Stromal cell of bone marrow (primary cell): ENCODE data around the gene TMUB2.

ENCODE experiments used
- DNase-seq: peaks from one replicate; pipeline ENCODE4 v3.0.0-alpha.2; 2012; ENCODE audit warnings: low read depth

Gene TMUB2

GRCh38 chr17:44202756-44203155 lies 16.0 kb downstream of the TMUB2 start:
- no peak for DNase-seq

DNA sequence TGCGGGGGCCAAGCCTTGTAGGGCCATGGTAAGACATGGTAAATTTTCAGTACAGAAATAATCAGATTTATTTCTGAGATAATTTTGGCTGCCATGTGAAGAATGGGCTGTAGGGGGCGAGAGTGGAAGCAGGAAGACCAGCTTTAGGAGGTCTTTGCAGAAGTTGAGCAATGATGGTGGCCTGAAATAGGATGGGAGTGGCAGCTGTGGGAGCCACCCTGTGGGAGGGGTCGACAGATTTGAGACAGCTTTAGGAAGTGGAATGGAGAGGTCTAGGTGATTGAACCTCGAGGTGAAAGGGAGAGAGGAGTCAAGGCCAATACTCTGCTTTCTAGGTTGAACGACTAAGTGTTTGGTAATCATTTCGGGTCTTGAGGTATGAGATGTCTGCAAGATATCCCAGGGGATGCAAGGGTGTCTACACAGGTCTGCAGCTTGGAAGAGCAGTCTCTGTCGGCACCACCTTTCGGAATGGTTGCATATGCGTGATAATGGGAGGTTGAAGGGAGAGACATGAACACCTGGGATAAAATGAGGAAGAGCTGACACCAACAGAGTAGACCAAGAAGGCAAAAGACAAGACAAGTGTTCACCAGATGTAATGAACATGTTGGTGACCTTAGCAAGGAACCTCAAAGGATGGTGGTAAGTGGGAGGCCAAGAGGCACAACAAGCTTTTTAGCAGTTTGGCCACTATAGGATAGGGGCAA lies 17.1 kb downstream of the TMUB2 start:
- no peak for DNase-seq

DNA sequence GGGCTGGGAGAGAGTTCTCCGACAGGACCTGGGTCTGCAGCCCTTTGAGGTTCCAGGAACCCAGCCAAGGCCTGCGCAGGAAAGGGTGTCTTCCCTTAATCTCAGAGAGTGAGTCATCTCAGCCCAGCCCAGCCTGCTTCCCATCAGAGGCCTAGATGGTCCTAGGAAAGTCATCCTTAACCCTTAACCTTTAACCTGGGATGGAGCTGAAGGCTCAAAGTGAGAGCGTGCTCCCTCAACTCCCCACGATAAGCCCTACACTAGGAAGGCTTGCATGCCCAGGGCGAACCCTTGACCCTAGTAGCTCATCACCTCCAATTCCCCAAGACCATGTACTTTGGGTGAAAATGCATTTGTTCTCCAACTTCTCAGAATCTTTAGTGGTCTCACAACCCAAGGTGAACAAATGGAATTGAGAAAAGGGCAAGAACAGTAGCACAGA lies 17.7 kb downstream of the TMUB2 start:
- DNase-seq: peak; percentile 36

DNA sequence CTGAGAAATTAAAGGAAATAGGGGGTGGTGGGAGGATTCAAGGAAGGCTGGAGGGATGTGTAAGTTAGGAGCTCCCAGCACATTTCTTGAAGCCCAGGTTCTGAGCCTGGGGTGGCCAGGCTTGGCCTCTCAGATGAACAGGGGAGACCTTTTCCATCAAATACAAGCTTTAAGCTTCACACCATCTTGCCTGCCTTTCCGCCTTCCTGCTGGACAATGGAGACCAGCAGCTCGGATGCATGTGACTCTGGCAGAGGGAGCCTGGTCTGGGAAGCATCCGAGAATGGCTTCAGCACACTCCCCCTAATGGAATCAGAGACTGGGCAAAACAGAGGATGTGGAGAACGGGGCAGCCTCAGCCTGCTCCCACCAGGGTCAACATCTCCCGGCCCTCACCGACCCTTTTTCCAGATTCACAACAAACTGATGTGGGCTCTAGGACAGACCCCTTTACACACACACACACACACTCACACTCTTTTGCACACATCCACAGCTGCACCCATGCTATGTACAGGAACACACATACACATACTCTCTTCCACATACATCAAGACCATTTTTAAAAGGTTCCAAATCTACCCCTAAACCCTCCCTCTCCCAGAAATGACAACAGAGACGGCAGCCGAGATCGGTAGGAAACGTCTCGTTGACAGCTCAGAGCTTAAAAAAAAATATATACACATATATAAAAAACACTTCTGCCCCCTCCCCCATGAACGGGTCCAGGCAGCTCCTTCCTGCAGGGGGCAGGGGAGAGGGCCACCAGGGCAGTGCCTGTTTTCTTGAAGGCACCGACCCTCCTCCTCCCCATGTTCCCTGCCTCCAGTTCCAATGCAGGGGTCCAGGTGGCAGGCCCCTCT lies 19.4 kb downstream of the TMUB2 start:
- no peak for DNase-seq

DNA sequence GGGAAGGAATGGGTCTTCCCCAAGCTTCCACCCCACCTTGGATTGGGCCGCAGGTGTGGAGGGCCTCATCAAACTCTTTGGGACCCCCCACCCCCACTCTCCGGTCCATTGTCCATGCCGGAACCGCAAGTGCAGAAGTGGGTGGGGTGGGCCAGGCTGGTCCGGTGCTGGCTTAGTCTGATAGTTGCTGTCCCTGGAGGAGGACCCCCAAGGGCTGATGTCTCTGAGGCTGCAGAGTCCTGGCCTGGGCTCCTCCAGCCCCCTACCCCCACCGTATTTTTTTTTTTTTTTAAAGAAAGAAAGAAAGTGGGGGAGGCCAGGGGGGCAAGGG lies 20.0 kb downstream of the TMUB2 start:
- DNase-seq: no peak

- DNase-seq: no peak
Measured at GRCh38 chr17:44207319-44207718, 20.5 kb downstream of the TMUB2 start.

DNA sequence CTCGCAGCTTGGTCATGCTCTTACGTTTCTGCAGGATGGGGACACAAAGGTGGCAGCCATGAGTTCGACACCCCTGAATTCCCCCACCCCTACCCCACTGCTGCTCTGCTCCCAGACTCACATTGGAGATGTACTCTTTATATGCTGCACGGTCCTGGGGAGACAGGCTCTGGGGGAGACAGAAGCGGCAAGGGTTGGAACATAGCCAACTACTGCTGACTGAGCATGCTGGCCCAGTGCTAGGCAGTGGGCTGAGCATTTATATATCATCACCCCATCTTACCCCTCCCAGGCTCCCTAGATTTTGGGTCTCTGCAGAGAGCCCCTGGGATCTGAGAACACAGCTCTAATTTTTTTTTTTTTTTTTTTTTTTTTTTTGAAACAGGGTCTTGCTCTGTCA lies 21.0 kb downstream of the TMUB2 start:
- DNase-seq: no peak

- no peak for DNase-seq
Measured at GRCh38 chr17:44209786-44210341, 23.1 kb downstream of the TMUB2 start.

DNA sequence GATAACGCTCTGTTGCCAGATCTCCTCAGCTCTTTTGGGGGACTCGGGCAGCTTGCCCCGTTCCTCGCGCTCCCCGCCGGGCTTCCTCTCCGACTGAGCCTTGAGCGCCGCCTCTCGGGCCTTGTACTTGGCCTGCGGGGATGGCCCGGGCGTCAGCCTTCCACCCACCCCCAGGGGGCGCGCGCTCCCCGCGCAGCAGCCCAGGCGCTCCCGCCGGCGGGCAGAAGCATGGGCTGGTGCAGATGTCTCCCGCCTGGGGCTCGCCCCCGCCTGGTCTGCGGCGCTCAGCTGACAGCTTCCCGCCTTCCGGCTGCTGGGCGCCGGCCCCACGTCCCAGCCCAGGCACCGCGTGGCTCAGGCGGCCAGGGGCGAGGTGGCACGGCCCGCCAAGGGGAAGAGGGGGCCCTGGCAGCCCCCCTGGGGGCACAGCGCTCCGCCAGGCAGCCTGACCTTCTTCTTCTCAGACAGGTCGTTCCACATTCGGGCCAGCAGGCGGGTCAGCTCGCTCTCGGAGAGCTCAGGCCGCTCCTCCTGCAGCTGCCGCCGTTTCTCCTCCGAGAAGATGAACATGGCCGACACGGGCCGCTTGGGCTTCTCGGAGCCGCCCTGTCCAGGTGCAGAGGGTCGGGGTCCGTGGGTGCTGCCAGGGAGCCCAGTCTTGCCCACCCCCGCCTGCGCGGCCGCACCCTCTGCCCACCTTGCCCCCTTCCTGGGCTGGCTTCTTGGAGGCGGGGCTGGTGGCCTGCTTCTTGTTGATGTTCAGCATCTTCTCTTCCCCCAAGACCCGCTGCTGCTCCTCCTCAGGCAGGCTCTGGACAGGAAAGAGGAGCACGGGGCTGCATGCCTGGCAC lies 23.8 kb downstream of the TMUB2 start:
- peak; percentile 56 for DNase-seq

DNA sequence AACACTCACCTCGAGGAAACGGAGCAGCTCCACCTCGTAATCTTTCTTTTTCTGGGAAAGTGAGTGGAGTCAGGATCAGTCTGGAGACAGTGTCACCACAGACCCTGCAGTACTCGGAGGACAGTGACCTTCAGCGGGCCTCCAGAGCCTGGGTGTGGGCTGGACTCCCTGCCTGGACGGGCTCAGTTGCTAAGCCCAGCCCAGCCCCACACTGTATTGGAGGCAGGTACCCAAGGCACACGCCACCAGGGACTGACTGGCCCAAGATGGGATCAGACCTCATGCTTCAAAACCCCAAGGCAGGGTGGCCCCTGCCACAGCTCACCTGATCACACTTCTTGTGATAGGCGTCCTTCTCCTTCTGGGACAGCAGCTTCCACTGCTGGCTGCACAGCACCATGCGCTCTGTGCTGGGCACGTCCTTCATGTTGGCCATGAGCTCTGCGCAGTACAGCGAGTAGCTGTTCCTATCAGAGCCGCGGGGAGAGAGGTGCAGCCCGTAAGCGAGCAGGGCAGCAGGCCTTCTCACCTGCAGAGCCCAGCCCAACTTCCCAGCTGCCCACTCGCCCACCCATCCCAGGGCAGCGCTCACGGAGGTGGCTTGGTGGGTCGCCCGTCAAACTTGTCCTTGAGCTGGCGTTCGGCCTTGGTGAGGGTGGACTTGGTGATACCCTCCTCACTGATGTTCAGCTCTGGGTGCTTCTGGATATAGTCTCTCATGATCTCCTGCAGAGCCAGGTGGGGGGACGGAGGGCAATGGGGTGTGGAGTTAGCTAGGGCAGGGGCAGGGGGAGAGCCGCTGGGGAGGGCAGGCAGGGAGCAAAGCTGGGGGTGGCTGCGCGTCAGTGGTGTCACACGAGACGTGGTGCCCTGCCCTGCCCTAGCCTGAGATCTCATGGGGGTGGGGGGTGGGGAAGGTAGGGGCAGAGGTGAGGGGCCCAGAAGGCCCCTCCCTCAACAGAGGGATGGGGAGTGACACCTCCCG lies 24.8 kb downstream of the TMUB2 start:
- DNase-seq: no peak

GRCh38 chr17:44212507-44213402 lies 26.0 kb downstream of the TMUB2 start:
- no peak for DNase-seq

DNA sequence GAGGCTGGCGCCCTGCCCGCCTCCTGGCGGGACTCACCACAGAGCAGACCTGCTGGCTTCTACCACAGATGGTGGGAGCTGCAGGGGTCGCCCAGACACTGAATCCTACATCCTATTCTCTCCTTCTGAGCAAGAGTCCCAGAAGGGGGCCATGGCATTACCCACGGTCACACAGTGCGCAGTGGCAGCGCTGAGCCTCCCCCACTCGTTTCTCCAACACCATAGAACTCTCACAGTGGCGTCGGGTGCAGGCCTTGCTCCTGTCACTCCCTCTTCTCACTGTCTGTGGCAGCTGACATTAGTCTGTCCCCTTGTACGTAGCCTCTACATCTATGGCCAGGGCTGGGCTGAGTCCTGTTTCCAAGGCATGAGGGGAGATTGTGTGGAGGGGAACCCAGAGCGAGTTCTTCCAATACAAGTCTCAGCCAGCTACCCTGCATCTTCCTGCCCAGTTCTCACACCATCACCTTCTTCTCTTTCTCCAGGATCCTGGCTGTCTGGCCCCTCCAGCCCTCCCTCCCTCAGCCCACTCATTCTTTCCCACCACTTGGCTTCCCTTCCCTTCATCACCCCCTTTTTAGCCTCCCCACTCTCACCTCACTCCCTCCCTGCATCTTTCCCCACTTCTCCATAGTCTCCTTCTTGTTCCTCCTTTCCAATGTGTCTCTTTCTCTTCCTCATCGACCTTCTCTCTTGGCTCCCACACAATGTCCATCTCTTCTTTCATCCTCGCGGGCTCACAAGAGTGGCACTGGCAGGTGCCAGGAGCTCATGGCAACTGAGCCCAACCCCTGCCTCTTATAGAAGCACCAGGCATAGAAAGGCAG lies 26.8 kb downstream of the TMUB2 start:
- no peak for DNase-seq

GRCh38 chr17:44214230-44214494 lies 27.4 kb downstream of the TMUB2 start:
- no peak for DNase-seq

GRCh38 chr17:44214896-44215295 lies 28.1 kb downstream of the TMUB2 start:
- DNase-seq: no peak

DNA sequence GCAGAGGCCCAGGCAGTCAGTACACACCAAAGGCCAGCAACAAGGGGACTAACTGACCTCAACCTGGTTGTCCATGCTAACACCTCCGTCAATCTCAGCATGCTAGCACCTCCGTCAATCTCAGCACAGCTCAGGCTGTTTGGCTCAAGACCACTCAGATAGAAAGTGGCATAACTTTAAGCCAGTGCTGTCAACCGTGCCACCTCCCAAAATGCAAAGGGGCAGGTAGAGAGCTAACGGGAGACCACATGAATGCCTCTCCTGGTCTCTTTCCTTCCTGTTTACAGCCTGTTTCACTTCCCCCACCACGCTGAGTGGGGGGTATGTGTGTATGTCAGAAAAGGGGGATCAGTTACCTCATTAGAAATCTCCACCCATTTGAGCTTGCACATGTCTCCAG lies 29.4 kb downstream of the TMUB2 start:
- no peak for DNase-seq

DNA sequence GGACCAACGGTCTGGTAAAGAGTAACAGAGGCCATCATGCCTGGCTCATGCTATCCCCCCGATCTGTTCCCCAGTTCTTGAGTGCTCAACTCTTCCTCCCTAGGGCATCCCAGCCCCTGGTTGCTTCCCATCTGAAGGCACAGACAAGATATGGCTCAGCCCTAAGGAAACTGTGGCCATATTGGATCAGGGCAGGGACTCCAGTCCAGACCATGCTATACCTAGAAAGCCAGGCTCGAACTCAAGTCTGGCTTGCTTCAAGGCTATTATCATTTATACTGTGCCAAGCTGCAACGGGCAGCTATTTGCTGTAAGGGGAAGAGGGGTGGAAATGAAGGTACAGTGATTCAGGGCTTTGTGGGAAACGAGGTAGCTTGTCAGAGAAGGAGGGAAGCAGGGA lies 29.9 kb downstream of the TMUB2 start:
- no peak for DNase-seq

DNA sequence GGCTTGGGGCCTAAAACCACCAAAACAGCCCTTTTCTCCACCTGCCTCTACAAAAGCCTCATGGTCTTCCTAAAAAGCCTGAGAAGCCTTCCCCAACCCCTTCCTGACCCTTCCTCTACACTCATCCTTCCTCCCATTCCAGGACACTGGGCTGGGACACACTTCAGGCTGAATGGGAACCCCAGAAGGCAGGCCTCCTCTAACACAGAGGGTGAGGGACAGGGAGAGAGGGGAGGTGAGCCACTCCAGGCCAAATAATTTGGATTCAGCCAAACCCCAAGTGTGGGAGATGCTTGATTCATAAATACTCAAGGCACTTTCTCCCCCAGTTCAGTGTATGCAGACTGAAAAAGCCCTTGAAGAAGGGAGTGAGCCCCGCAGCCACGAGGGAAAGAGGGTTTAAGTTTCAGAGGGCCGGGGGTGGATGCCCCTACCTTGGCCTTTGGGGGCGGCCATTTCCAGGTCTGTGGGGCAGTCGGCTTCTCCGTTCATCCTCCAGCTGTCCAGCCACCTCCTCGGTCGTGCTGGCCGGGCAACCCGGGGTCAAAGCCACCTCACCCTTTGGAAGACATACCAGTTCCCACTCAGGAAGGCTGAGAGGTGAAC lies 31.1 kb downstream of the TMUB2 start:
- no peak for DNase-seq

GRCh38 chr17:44218344-44219107 lies 31.8 kb downstream of the TMUB2 start:
- DNase-seq: peak; percentile 88
